Cardiac fibroblast (primary cell): ENCODE measurements around the gene TJP2.

Experiments
- DNase-seq, 2 donors: peaks; one replicate each; pipeline versions ENCODE4 v3.0.0 to v3.0.0-alpha.2; 2010; ENCODE audit warnings: low read depth in 2 of 2
- H3K4me3 ChIP-seq, 2 donors: replicated peaks in 1 of 2; 1 replicate in 1 of 2; 2 replicates in 1 of 2; pipeline ENCODE4 v1.5.1; 2011; ENCODE audit warnings: low read depth in 2 of 2, low read length in 2 of 2, mild to moderate bottlenecking in 2 of 2, moderate library complexity in 1 of 2
- TF ChIP-seq, protein P1 (sequence below): IDR thresholded peaks from one replicate; pipeline ENCODE4 v1.5.1; 2011; ENCODE audit warnings: low read depth, mild to moderate bottlenecking, low read length, inconsistent platforms

Gene TJP2

DNA sequence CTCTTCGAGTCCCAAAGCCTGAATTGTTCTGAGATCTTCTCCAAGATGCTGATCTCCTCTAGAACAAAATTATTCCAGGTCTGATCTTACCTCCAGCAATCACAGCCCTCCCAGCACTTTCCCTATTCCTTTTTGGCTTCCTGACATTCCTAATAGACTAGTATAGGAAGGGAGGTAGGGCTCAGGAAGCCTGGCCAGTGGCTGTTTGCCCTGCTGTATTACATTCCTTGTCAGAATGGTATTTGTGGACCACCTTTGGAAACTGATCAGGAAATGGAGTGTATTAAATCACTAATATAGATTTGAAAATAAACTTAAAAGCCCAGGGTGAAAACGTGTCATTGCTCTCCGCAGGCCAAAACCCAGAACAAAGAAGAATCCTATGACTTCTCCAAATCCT is 76.6 kb downstream of the TJP2 start:
- TF ChIP-seq, protein P1, sequence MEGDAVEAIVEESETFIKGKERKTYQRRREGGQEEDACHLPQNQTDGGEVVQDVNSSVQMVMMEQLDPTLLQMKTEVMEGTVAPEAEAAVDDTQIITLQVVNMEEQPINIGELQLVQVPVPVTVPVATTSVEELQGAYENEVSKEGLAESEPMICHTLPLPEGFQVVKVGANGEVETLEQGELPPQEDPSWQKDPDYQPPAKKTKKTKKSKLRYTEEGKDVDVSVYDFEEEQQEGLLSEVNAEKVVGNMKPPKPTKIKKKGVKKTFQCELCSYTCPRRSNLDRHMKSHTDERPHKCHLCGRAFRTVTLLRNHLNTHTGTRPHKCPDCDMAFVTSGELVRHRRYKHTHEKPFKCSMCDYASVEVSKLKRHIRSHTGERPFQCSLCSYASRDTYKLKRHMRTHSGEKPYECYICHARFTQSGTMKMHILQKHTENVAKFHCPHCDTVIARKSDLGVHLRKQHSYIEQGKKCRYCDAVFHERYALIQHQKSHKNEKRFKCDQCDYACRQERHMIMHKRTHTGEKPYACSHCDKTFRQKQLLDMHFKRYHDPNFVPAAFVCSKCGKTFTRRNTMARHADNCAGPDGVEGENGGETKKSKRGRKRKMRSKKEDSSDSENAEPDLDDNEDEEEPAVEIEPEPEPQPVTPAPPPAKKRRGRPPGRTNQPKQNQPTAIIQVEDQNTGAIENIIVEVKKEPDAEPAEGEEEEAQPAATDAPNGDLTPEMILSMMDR = no peak
- H3K4me3 ChIP-seq = no peak overlapping the region
- DNase-seq = no peak

DNA sequence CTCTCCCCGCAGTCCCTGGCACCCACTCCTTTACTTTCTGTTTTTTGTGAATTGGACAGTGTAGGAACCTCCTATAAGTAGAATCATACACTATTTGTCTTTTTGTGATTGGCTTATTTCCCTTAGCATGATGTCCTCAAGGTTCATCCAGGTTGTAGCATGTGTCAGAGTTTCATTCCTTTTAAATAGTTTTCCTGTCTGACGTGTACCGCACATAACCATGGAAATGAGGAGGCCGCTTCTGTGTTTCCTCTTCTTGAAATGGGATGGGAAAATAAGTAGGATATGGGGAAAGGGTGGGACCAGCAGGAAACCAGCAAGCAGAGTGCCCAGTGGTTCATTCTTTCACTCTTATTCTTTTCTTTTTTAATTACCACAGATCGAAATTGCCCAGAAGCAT is 78.4 kb downstream of the TJP2 start:
- H3K4me3 ChIP-seq = no peak overlapping the region
- TF ChIP-seq, protein P1 = no peak
- DNase-seq = no peak

DNA sequence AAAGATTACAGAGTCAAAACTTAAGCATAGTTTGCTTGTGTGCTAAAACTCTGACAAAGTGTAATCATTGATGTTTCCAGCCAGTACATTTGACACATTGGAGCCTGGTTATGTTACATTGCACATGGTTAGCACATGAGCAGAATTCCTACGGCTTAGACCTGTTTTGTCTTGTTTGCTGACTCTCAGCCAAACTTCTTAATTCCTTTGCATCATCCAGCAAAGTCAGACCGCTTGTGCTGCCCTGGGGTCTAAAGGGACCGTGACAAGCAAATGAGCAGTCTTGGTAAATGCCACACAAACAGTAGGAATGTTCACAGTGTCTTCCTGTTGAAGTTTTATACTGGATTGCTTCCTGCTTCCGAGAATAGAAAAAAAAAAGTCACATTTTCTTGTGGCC is 79.0 kb downstream of the TJP2 start:
- no peak for DNase-seq
- TF ChIP-seq, protein P1 = no peak
- H3K4me3 ChIP-seq = no peak overlapping the region

DNA sequence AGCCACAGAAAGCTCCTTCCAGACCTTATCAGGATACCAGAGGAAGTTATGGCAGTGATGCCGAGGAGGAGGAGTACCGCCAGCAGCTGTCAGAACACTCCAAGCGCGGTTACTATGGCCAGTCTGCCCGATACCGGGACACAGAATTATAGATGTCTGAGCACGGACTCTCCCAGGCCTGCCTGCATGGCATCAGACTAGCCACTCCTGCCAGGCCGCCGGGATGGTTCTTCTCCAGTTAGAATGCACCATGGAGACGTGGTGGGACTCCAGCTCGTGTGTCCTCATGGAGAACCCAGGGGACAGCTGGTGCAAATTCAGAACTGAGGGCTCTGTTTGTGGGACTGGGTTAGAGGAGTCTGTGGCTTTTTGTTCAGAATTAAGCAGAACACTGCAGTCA is 80.1 kb downstream of the TJP2 start:
- TF ChIP-seq, protein P1 = no peak
- no peak for DNase-seq
- H3K4me3 ChIP-seq = no peak overlapping the region

DNA sequence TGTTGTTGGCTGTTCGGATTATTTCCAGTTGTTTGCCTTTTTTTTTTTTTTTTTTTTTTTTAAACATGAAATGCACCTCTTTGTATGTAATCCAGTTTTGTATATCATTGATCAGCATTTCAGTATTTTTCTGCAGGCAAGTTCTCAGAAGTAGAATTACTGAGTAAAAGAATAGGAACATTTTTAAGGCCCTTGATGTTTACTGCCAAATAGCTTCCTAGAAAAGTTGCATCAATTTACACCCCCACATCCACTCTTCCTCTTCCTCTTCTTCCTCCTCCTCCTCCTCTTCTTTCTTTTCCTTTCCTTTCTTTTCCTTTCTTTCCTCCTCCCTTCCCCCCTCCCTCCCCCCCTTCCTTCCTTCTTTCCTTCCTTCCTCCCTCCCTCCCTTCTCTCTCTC is 81.5 kb downstream of the TJP2 start:
- TF ChIP-seq, protein P1 = no peak
- no peak overlapping the region for H3K4me3 ChIP-seq
- DNase-seq = no peak

DNA sequence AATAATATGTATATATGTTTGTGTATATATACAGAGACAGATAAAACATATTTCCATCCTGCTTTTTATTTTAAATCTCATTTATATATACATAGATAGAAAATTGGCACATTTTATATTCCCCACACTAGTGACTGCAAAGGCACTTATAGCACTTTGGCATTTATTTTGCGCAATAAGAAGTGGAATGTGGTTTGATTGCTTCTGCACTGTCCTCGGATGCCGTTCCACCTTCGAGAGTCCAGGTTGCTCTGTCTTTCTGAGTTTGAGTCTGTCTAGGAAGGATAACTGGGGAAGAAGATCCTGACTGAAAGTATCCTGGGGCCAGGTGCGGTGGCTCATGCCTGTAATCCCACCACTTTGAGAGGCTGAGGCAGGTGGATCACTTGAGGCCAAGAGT is 84.5 kb downstream of the TJP2 start:
- no peak overlapping the region for H3K4me3 ChIP-seq
- DNase-seq = no peak
- TF ChIP-seq, protein P1 = no peak

DNA sequence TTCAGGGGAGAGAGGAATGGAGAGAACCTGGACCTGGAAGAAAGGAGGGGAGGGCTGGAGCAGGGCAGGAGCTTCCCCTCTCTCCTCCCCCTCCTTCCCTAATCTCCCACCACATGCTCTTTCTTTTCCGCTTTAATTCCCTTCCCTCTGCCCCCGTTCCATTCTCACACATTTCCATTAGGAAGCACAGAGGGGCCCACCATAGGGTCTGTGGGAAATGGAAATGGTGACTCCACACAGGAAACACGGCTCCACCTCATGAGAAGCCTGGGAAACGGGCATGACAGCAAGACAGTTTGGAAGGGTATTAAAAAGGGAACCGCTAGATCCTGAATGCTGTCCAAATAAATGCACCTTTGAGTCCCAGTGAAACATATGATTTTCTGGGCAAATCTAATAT is 86.1 kb downstream of the TJP2 start:
- H3K4me3 ChIP-seq = no peak overlapping the region
- TF ChIP-seq, protein P1 = no peak
- DNase-seq = no peak
